NOMO-1 (cell line): ENCODE data around the gene CDKAL1.

Experiments used
- DNase-seq, 2 experiments: peaks; one replicate each; lab custom pipeline; 2025; ENCODE audit not compliant: unreplicated experiment in 2 of 2; lab: John Stamatoyannopoulos, UW

Gene CDKAL1

GRCh38 chr6:20933057-20933788, 399.0 kb downstream of the CDKAL1 start:
- no peak for DNase-seq

- no peak for DNase-seq
Measured at GRCh38 chr6:20936949-20937348, 402.7 kb downstream of the CDKAL1 start.

GRCh38 chr6:20939161-20939775, 405.0 kb downstream of the CDKAL1 start:
- no peak for DNase-seq

GRCh38 chr6:20943040-20943627, 408.9 kb downstream of the CDKAL1 start:
- DNase-seq = no peak

- DNase-seq = no peak
Measured at GRCh38 chr6:20943922-20944321, 409.7 kb downstream of the CDKAL1 start.

GRCh38 chr6:20946022-20946421, 411.8 kb downstream of the CDKAL1 start:
- no peak for DNase-seq

- no peak for DNase-seq
Measured at GRCh38 chr6:20946890-20947289, 412.6 kb downstream of the CDKAL1 start.

- DNase-seq = no peak
Measured at GRCh38 chr6:20947977-20948376, 413.7 kb downstream of the CDKAL1 start.

- no peak for DNase-seq
Measured at GRCh38 chr6:20948556-20948955, 414.3 kb downstream of the CDKAL1 start.

GRCh38 chr6:20949138-20949537, 414.9 kb downstream of the CDKAL1 start:
- no peak for DNase-seq

GRCh38 chr6:20952699-20953474, 418.6 kb downstream of the CDKAL1 start:
- DNase-seq = no peak

- no peak for DNase-seq
Measured at GRCh38 chr6:20954315-20954714, 420.1 kb downstream of the CDKAL1 start.

- DNase-seq = no peak
Measured at GRCh38 chr6:20955131-20955530, 420.9 kb downstream of the CDKAL1 start.

GRCh38 chr6:20955751-20956150, 421.5 kb downstream of the CDKAL1 start:
- DNase-seq = peak in 1 of 2 experiments; percentile 14

- no peak for DNase-seq
Measured at GRCh38 chr6:20960067-20960466, 425.8 kb downstream of the CDKAL1 start.

- DNase-seq = no peak
Measured at GRCh38 chr6:20965276-20965675, 431.0 kb downstream of the CDKAL1 start.

GRCh38 chr6:20965915-20966314, 431.7 kb downstream of the CDKAL1 start:
- no peak for DNase-seq

GRCh38 chr6:20969551-20969950, 435.3 kb downstream of the CDKAL1 start:
- DNase-seq = no peak

- no peak for DNase-seq
Measured at GRCh38 chr6:20976391-20976918, 442.2 kb downstream of the CDKAL1 start.

GRCh38 chr6:20978151-20978614, 443.9 kb downstream of the CDKAL1 start:
- DNase-seq = no peak

GRCh38 chr6:20979076-20979475, 444.8 kb downstream of the CDKAL1 start:
- DNase-seq = no peak
